Gastrocnemius medialis (tissue), 4 donors: ENCODE data around the gene MECR.

Experiments
- POLR2A ChIP-seq, 2 donors: fragments of 450-650 bp; IDR thresholded peaks; one replicate each; pipeline ENCODE4 v1.6.1; 2017; ENCODE audit warnings: antibody characterized with exemption in 2 of 2, mild to moderate bottlenecking in 2 of 2, moderate library complexity in 2 of 2
- TF ChIP-seq, protein P1 (sequence below), 5 experiments: fragments of 450-650 bp in 3 of 5; fragments of 200-600 bp in 2 of 5; sonication (generic) in 2 of 5; IDR thresholded peaks in 4 of 5; conservative IDR thresholded peaks in 1 of 5; 1 replicate in 4 of 5; 2 replicates in 1 of 5; pipeline ENCODE4 v1.5.1; 2016 to 2019; ENCODE audit warnings: antibody characterized with exemption in 5 of 5, mild to moderate bottlenecking in 3 of 5, moderate library complexity in 3 of 5

DNA sequence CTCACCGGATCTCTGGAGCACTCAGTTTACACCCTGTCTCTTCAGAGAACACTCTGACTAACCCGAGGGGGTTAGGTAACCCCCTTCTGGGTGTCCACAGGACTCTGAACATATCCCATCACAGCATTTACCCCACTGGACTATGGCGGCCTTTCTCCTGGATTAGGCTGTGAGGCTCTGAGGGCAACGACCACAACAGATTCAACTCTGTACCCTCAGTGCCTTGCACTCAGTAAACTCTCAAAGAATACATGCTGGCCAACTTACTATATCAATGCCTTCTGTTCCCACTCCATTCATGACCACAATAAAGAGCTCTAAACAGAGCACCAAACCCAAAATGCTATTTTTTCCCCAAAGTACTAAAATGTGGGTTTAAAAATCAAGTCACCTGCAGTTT lies 5.4 kb downstream of the MECR start:
- TF ChIP-seq, protein P1, sequence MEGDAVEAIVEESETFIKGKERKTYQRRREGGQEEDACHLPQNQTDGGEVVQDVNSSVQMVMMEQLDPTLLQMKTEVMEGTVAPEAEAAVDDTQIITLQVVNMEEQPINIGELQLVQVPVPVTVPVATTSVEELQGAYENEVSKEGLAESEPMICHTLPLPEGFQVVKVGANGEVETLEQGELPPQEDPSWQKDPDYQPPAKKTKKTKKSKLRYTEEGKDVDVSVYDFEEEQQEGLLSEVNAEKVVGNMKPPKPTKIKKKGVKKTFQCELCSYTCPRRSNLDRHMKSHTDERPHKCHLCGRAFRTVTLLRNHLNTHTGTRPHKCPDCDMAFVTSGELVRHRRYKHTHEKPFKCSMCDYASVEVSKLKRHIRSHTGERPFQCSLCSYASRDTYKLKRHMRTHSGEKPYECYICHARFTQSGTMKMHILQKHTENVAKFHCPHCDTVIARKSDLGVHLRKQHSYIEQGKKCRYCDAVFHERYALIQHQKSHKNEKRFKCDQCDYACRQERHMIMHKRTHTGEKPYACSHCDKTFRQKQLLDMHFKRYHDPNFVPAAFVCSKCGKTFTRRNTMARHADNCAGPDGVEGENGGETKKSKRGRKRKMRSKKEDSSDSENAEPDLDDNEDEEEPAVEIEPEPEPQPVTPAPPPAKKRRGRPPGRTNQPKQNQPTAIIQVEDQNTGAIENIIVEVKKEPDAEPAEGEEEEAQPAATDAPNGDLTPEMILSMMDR (IDR thresholded peaks at IDR 0.05 in 4 of 5, conservative IDR thresholded peaks at IDR 0.05 in 1 of 5) = no peak
- no peak for TF ChIP-seq POLR2A (IDR thresholded peaks at IDR 0.05)
